ENCODE results near the gene COMMD4.

The COMMD4 gene

GRCh38 chr15:75357976-75358673 is 22.3 kb downstream of the COMMD4 start:
- DNase-seq: no peak

DNA sequence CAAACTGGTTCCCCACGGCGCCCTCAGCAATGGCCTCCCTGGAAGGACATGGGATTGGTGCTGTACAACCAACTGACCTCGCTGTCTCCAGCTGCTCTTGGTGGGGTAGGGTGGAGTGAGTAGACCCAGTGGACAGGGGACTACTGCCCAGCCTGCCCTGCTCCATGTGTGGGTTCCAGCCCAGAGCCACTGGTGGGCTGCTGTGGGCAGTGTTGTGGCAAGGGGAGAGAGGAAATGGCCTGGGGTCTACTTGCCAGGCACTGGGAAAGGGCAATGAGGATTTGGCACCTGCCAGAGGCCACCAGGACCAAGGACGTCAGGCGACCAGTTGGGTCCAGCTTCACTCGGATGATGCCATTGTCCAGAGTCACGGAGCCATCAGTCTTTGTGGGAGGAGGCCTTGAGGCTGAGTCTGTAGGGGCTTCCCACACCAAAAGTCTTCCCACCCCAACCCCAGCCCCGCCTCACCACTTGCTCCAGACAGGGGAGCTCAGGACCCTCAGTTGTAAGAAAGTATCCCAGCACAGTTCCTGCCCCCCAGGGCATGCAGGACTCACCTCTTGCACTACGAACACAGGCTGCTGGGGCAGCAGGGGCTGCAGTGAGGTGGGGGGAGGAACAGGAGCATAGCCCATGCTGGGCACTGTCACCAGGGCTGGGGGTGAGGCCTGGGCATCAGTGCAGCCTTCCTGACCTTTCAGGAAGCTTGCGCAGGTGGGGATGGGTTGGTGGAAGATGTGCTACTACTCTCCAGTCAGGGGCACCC is 23.1 kb downstream of the COMMD4 start:
- DNase-seq: no peak

DNA sequence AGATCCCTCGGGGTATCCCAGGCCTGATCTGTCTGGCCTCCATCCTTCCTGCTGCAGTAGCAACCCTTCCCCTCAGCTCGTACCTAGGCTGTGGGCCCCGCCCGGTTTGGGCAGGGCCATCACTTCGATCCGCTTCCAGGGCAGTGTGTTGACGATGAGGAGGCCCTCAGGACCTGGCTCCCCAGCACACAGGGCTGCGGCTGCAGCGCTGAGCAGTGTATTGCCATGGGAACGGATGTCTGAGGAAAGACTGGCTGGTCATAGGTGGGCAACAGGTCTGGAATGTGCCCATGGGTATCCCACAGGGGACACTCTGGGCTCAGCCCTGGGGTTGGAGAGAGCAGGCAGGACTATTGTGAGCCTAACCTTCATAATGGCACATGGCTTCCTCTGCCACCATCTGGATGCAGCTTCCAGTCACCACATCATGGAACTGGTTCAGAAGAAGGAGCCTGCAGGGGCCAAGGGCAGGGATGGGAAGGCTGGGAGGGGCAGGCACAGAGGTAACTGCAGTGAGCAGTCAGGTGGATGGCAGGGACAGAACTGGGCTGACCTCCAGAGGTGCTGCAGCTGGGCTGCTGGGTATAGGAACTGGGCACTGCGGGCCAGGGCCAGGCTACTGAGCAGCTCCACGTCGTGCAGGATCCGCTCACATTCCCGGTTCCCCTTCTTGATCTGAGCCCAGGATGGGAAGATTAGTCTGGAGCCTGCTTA is 23.8 kb downstream of the COMMD4 start:
- DNase-seq: no peak

GRCh38 chr15:75360391-75360790 is 24.5 kb downstream of the COMMD4 start:
- DNase-seq: no peak

GRCh38 chr15:75360856-75361255 is 25.0 kb downstream of the COMMD4 start:
- DNase-seq: no peak

DNA sequence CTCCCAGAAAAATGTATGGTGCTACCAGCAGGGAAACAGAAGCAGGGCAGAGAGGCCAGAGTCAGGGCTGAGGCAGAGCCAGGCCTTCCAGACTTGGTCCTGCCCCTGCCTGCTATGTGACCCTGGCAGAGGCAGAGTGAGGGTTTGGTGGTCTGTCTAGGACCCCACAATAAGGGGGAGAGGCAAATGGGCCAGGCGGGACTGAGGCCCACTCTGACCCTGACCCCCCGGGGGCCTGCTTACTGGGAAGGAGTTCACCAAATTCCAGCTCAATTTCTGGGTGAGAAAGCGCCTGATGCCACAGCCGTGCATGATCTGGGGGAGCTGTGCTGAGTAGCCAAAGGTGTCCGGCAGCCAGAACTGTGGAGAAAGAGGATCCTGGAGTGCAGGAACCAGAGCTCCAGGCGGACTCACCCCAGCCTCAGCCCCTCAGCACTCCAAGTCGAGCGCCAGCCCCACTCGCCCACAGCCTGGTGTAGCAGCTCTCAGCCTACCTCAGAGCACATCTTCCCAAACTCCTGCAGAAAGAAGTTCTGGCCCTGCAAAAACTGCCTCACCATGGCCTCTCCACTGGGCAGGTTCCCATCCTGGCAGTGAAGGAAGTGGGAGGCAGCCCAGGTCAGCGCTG is 25.6 kb downstream of the COMMD4 start:
- no peak for DNase-seq

DNA sequence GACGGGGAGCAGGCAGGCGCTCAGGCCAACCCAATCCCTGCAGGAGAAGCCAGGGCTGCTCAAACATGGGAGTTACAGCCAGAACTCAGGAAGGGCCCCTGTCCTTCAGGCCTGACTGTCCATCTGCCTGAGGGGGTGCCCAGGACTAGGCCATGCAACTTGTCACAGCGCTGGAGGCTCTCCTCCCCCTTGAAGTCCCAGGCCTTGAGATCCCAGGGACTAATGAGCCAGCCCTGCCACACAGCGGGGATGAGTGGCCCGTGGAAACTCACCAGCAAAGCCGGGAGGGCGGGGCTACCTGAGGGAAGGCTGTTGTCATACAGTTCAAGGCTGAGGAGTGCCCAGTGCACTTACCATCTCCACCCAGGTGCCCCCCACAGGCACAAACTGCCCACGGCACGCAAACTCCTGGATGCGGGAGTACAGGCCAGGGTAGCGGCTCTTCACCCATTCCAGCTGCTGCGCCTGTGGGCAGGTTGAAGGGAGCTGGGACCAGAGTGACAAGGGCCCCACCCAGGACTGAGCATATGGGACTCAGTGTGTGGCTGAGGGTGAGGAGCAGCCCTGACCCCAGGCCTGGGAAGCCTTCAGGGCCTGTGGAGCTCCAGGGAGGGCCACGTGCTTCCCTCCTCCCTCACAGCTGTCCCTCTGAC is 26.3 kb downstream of the COMMD4 start:
- no peak for DNase-seq

- DNase-seq: no peak
Observed at GRCh38 chr15:75362642-75363249, 26.9 kb downstream of the COMMD4 start.

GRCh38 chr15:75363786-75364185 is 27.9 kb downstream of the COMMD4 start:
- DNase-seq: no peak

GRCh38 chr15:75364881-75365280 is 29.0 kb downstream of the COMMD4 start:
- DNase-seq: no peak

- DNase-seq: no peak
Observed at GRCh38 chr15:75366163-75366562, 30.3 kb downstream of the COMMD4 start.

DNA sequence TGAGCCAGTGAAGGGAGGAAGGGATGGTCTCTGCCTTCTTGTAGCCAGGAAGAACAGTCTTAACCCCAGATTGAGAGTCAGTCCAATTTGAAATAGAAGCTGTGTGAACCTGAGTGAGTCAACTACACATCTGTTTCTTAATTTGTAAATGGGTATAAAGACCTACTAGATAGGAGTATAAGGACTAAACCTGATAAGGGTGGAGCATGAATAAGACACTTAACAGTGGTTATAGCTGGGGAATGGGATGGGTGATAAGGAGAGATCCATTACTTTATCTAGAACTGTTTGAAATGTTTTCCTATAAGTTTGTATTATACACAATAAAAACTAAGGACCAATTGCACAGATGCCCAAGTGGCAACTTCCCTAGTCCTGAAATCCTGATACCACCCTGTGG is 31.1 kb downstream of the COMMD4 start:
- DNase-seq: no peak

DNA sequence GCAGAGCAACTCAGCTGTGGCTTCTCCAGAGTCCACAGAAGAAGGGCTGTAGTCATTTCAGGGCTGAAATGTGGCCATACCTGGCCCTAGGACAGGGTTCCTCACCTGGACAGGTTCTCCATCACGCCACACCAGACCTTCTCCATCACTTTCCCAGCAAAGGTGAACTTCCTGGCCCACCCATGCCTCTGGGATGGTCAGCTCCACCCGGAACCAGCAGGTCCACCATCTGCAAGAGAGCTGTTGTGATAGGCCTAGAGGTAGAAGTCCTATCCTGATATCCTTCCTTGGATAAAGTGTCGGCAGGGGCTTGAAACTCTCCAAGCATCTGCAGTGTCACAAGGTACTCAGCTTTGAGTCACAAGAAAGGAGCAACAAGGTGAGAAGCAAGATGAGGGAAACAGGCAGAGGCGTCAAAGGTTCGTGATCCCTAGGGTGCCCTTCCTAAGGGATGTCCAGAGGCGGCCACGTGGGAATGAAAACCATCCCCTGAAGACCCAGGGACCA is 31.6 kb downstream of the COMMD4 start:
- no peak for DNase-seq

DNA sequence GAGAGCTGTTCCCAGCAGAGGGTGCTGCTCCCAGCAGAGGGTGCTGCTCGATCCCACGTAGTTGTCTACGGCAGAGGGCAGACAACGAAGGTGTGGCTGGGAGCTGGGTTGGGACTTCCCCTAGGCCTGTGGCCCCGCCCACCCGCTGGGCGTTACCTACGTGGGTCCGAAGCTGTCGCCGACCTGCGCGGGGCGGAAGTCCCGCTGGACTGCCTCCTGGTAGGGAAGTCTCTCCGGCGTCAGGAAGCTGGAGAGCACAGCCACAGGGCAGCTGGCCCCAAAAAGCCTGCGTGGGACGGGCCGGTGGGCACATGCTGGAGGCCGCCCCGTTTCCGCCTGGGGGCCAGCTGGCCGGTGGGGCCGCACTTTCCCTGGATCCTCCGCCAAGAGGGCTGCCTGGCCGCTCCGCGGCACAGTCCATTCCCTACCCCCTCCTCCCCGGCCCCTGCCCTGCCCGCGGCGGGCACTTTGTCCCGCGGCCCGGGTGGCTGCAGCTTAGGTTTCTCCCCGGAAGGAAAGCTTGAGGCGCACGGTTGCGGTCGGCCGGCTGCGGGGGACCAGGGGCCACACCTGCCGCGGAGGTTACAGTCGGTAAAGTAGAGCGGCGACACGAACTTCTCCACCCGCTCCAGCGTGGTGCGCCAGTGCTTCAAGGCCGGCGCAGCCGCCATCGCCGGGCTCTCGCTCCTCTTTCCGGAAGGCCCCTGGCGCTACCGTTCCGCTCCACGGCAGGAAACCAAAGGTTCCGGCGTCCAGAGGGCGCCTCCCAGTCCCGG is 32.2 kb downstream of the COMMD4 start, which contains the start of gene MAN2C1:
Gene MAN2C1, minus strand, starts transcription at position 695 of the 776 bp plus-strand sequence. Its CDS starts 24 bp downstream, at position 671.
- DNase-seq: peak; percentile 96

GRCh38 chr15:75368689-75369239 is 32.9 kb downstream of the COMMD4 start:
- DNase-seq: no peak

DNA sequence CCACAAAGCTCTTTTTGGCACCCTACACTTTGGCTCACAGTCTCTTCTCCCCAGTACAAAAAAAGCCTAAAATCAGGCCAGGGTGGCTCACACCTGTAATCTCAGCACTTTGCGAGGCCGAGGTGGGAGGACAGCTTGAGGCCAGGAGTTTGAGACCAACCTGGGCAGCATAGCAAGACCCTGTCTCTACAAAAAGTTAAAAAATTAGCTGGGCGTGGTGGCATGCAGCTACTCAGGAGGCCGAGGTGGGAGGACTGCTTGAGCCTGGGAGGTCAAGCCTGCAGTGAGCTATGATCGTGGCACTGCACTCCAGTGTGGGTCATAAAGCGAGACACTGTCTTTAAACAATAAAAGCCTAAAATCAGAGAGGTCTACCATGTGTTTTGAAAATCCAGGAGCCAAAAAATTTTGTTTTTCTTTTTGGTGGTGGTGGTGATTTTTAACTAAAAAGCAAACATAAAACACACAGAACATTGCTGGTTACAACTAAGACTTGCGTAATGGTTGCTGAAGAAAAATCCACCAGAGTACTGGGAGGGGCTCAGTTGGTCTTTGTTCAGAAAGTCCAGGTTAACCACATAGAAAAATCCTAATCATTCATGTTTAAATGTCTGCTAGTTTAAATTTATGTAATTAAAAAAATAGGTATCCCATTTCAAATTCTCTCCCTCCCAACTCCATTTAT is 34.2 kb downstream of the COMMD4 start:
- no peak for DNase-seq

DNA sequence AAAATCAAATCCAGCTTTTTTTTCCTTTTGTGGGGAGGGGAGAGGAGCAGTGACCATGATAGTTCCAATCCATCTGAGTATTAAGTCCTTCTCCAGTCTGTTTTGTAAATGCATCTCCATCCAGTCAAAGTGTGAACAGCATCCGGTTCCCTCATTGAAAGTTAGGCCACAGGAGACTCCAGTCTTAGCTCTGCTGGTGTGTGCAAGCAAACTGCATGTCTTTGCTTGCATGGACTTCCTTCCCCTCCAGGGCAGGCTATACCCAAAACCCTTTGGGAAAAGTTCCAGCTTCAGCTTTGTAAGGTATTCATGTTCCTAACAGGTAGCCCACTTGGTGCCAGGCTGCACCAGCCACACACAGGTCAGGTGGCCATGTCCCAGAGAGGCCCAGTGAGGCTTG is 35.6 kb downstream of the COMMD4 start:
- DNase-seq: no peak

DNA sequence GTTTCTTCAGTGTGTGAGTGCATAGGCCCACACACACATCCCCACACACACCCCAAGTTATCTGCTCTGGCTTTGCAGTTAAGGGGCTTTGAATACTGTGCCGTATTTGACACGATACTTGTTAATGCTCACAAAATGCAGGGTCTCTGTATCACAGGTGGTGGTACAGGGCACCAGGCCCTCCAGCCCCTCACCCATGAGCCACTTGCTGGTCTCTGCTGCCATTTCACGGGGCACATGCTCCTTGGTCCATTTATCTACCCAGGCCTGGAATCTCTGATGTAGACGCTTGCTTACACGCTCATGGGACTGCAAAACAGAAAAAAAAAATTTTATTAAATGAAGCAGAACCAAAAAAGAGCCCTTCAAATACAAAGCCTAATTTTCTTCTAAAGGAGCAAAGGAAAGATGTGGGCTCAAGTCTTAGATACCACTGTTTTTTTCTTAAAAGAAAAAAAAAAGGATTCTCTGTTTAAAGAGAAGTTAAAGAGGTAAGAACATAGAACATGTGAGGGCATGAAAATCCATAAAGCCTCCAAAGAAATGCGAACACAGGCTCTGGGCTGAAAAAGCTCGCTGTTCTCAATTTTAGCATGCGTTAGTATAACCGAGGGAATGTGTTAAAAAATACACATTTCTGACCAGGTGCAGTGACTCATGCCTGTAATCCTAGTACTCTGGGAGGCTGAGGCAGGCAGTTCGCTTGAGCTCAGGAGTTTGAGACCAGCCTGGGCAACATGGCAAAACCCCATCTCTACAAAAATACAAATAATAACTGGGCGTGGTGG is 36.2 kb downstream of the COMMD4 start:
- no peak for DNase-seq

- DNase-seq: no peak
Observed at GRCh38 chr15:75380773-75381172, 44.9 kb downstream of the COMMD4 start.

Measured in NCI-H2171 treated with DMSO at 0.1 percent for 48 hours (cell line).